Ovary (tissue), 3 donors: ENCODE data around the gene THADA.

ENCODE experiments used
- EP300 ChIP-seq: sonication (generic); formaldehyde crosslinking; IDR thresholded peaks from one replicate; pipeline ENCODE4 v1.6.1; 2017; ENCODE audit warnings: antibody characterized with exemption
- POLR2A ChIP-seq: fragments of 450-650 bp; IDR thresholded peaks from one replicate; pipeline ENCODE4 v1.6.1; 2017; ENCODE audit warnings: antibody characterized with exemption, mild to moderate bottlenecking, moderate library complexity
- TF ChIP-seq, protein P1 (sequence below), 3 donors: fragments of 450-650 bp in 2 of 3; fragments of 200-600 bp in 1 of 3; IDR thresholded peaks; one replicate each; pipeline versions ENCODE4 v1.5.1 to v1.8.0; 2016 to 2022; ENCODE audit warnings: antibody characterized with exemption in 3 of 3, mild to moderate bottlenecking in 1 of 3
- donor health status: DM: no; HTN: no; CAD: no.

DNA sequence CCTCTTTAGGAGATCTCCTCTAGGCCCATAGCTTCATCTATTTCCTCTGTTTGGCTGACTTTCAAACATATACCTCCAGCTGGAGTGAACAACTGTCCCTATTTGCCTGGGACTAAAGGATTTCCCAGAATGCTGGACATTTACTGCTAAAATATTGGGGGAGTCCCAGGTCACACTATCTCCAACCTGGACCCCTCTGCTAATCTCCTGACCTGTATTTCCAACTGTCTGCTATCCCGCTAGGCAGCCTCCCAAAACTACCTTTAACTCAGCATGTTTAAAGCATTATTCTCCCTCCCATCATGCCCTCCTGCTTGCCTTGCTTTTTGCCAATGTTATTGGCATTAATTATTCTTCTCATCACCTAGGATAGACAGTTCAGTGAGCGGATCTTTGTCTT lies 77.1 kb downstream of the THADA start:
- TF ChIP-seq, protein P1, sequence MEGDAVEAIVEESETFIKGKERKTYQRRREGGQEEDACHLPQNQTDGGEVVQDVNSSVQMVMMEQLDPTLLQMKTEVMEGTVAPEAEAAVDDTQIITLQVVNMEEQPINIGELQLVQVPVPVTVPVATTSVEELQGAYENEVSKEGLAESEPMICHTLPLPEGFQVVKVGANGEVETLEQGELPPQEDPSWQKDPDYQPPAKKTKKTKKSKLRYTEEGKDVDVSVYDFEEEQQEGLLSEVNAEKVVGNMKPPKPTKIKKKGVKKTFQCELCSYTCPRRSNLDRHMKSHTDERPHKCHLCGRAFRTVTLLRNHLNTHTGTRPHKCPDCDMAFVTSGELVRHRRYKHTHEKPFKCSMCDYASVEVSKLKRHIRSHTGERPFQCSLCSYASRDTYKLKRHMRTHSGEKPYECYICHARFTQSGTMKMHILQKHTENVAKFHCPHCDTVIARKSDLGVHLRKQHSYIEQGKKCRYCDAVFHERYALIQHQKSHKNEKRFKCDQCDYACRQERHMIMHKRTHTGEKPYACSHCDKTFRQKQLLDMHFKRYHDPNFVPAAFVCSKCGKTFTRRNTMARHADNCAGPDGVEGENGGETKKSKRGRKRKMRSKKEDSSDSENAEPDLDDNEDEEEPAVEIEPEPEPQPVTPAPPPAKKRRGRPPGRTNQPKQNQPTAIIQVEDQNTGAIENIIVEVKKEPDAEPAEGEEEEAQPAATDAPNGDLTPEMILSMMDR (IDR thresholded peaks at IDR 0.05), result no peak
- no peak for TF ChIP-seq POLR2A
- TF ChIP-seq EP300, result no peak
